HEK293T (cell line): ENCODE data around the gene CPA4.

Experiments used
- CTCF ChIA-PET: fragments of 350-600 bp; formaldehyde crosslinking; extraction: SDS; loops from one replicate; lab custom pipeline; 2021; ENCODE audit warnings: antibody characterized with exemption, inconsistent platforms; lab: Yijun Ruan, JAX
- POLR2A ChIA-PET: fragments of 350-600 bp; formaldehyde crosslinking; extraction: SDS; loops from one replicate; lab custom pipeline; 2020; ENCODE audit warnings: antibody characterized with exemption, inconsistent platforms; lab: Yijun Ruan, JAX
- DNase-seq: peaks from one replicate; pipeline ENCODE4 v3.0.0; 2012; ENCODE audit warnings: mixed read lengths; ENCODE audit errors: extremely low spot score
- ARNT ChIP-seq: fragments of 450-650 bp; IDR thresholded peaks from 2 replicates; pipeline ENCODE4 v1.6.1; 2017; ENCODE audit warnings: mild to moderate bottlenecking
- BHLHE40 ChIP-seq: fragments of 450-650 bp; IDR thresholded peaks from 2 replicates; pipeline ENCODE4 v1.6.1; 2016; ENCODE audit warnings: mild to moderate bottlenecking, moderate library complexity, borderline replicate concordance
- CTBP1 ChIP-seq: fragments of 450-650 bp; IDR thresholded peaks from 2 replicates; pipeline ENCODE4 v1.6.1; 2016; ENCODE audit warnings: borderline replicate concordance
- ELF4 ChIP-seq: fragments of 450-650 bp; IDR thresholded peaks from 2 replicates; pipeline ENCODE4 v1.6.1; 2017; ENCODE audit warnings: antibody characterized with exemption
- FOXA1 ChIP-seq: fragments of 450-650 bp; IDR thresholded peaks from 2 replicates; pipeline ENCODE4 v1.6.1; 2016; ENCODE audit warnings: mild to moderate bottlenecking
- FOXK2 ChIP-seq: fragments of 450-650 bp; IDR thresholded peaks from 2 replicates; pipeline ENCODE4 v1.6.1; 2016; ENCODE audit warnings: mild to moderate bottlenecking
- FOXM1 ChIP-seq: fragments of 450-650 bp; IDR thresholded peaks from 2 replicates; pipeline ENCODE4 v1.6.1; 2017; ENCODE audit warnings: mild to moderate bottlenecking, borderline replicate concordance
- HDGF ChIP-seq: fragments of 450-650 bp; IDR thresholded peaks from 2 replicates; pipeline ENCODE4 v1.6.1; 2017; ENCODE audit warnings: antibody characterized with exemption, borderline replicate concordance
- L3MBTL2 ChIP-seq: fragments of 450-650 bp; conservative IDR thresholded peaks from 2 replicates; pipeline ENCODE4 v1.6.1; 2016; ENCODE audit warnings: mild to moderate bottlenecking
- LEF1 ChIP-seq: fragments of 450-650 bp; IDR thresholded peaks from 2 replicates; pipeline ENCODE4 v1.6.1; 2017; ENCODE audit warnings: mild to moderate bottlenecking, borderline replicate concordance
- NFRKB ChIP-seq: fragments of 450-650 bp; IDR thresholded peaks from 2 replicates; pipeline ENCODE4 v1.6.1; 2016; ENCODE audit warnings: mild to moderate bottlenecking, moderate library complexity
- SP1 ChIP-seq: fragments of 450-650 bp; IDR thresholded peaks from 2 replicates; pipeline ENCODE4 v1.6.1; 2017
- SUZ12 ChIP-seq: fragments of 450-650 bp; IDR thresholded peaks from 2 replicates; pipeline ENCODE4 v1.6.1; 2016; ENCODE audit warnings: mild to moderate bottlenecking
- TARDBP ChIP-seq: fragments of 450-650 bp; IDR thresholded peaks from 2 replicates; pipeline ENCODE4 v1.6.1; 2016
- ZNF384 ChIP-seq: fragments of 450-650 bp; IDR thresholded peaks from 2 replicates; pipeline ENCODE4 v1.6.1; 2016
- TF ChIP-seq, protein P1 (sequence below): fragments of 450-650 bp; IDR thresholded peaks from 2 replicates; pipeline ENCODE4 v1.6.1; 2016

Gene CPA4

DNA sequence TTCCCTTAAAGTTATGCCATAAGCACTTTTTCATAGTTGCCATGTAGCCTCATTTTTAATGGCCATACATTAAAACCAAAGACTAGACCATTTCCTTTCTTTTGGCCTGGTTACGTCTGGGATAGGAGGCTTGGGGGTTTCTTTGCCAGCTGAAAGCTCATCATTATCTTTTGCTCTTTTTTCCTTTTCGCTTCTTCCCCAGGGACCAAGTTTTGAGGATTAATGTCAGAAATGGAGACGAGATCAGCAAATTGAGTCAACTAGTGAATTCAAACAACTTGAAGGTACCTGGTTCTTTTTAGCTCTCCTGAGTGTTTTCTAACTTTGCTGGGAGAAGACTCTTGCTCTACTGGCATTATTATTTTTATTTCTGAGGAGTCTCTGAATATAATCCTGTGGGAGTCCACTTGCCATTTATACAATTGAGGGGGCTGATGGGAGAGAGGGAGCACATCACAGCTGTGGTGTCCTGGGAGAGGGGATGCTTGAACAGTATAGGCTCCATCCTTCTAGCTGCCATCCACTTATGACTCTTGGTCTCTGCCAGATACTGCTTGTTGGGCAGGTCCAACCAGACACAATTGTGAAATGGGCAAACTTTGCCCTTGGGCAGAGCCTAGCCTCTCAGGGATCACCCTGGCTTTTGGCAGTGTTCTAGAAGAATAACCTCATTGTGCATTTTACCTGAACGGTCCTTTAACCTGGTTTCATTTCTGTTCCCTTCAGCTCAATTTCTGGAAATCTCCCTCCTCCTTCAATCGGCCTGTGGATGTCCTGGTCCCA is 5.8 kb downstream of the CPA4 start:
- TF ChIP-seq CTBP1 (no peak), L3MBTL2 (no peak), BHLHE40 (no peak), LEF1 (no peak), ELF4 (no peak), NFRKB (no peak), SUZ12 (no peak), FOXM1 (no peak), FOXA1 (no peak), ZNF384 (no peak), HDGF (no peak), FOXK2 (no peak), ARNT (no peak), TARDBP (no peak), SP1 (no peak)
- TF ChIP-seq, protein P1, sequence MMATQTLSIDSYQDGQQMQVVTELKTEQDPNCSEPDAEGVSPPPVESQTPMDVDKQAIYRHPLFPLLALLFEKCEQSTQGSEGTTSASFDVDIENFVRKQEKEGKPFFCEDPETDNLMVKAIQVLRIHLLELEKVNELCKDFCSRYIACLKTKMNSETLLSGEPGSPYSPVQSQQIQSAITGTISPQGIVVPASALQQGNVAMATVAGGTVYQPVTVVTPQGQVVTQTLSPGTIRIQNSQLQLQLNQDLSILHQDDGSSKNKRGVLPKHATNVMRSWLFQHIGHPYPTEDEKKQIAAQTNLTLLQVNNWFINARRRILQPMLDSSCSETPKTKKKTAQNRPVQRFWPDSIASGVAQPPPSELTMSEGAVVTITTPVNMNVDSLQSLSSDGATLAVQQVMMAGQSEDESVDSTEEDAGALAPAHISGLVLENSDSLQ: no peak
- ChIA-PET CTCF (no interaction called here), POLR2A (interaction anchor here (0.9 kb wide), 1 partner anchor 114 kb away, joined by 3 read pairs; no protein-coding TSS in a partner anchor)
- no peak for DNase-seq

DNA sequence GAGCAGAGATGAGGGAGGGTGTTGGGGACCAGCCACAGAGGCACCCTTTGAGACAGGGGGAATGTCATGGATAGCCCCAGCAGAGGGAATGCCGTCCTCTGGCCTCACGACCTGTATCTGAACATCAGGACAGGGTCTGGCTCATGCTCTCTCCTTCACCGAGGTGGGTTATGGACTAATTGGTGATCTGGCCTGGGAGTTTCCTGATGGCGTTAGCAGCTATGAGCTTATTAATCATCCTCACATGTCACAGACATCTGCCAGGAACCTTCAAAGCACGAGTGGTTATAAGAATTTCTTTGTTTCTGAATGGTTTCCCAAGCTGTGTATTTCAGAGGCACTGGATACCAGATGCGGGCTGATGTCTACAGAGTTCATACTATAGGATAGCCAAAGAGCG is 6.9 kb downstream of the CPA4 start:
- CTCF ChIA-PET: no interaction called here
- POLR2A ChIA-PET: no interaction called here
- DNase-seq: no peak
- no peak for TF ChIP-seq SUZ12
- TF ChIP-seq FOXA1: no peak
- TF ChIP-seq CTBP1: no peak
- no peak for TF ChIP-seq FOXM1
- TF ChIP-seq TARDBP: no peak
- TF ChIP-seq ARNT: no peak
- no peak for TF ChIP-seq ELF4
- no peak for TF ChIP-seq BHLHE40
- no peak for TF ChIP-seq LEF1
- no peak for TF ChIP-seq SP1
- TF ChIP-seq FOXK2: no peak
- TF ChIP-seq, protein P1: no peak
- TF ChIP-seq ZNF384: no peak
- TF ChIP-seq L3MBTL2: no peak
- TF ChIP-seq NFRKB: no peak

DNA sequence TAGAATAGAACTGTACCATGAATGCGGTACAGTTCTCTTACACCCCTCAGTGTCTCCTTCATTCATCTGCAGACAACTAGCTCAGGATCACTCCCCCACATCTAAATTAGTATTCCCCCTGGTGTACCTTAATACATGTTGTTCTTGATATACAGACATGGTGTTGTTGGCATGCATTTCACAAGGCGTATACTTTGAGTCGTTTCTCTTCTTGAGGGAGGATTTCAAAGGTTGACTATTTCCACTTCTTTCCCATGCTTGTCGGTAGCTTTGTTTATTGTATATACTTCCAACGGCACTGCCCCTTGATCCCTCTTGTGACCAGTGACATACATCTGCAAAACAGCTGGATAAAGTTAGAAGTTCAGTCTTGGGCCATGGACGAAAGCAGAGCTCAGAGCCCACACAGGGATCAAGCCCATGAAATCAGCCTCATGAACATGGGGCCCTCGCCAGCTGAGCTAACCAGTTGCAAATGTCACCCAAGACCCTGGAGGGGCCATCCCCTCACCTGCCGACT is 8.6 kb downstream of the CPA4 start:
- CTCF ChIA-PET: no interaction called here
- no peak for DNase-seq
- POLR2A ChIA-PET: no interaction called here
- TF ChIP-seq ELF4 (no peak), ZNF384 (no peak), ARNT (no peak), LEF1 (no peak), HDGF (no peak)

DNA sequence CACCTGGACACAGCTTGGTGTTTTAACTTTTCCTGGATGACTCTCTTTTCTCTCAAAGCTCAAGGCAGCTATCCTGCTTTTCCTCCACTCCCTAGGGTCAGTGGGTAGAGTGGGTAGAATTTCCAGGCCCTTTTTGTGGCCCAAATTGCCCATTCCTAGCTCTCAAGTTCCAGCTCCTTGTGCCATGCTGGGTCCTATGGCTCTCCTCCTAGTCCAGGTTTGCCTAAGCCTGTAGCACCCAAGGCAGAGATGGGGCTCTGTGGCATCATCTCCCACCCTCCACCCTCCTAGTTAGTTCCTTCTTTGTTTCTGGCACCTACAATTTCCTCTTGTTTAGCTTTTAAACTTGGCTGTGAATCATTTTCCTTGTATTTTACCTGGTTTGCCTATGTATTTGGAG is 9.7 kb downstream of the CPA4 start:
- ChIA-PET POLR2A (no interaction called here), CTCF (no interaction called here)
- TF ChIP-seq SUZ12: no peak
- DNase-seq: no peak

DNA sequence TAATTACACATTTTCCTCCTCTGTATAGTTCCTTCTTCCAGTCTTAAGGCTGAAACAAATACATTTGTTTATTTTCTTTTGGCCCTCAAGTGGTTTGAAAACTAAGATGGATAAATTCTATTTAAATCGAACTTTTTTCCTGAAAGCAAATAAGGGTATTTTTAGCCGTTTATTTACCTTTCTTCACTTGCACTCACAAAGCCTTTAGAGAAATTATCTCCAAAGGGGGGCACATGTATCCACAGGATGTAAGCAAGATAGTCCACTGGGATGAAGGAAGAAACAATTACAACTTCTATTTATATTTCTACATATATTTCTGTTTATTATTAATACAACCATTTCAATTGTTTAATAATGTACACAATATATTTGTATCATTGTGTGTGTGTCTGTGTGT is 10.2 kb downstream of the CPA4 start:
- DNase-seq: no peak
- ChIA-PET POLR2A (no interaction called here), CTCF (no interaction called here)
- TF ChIP-seq FOXM1 (no peak), ZNF384 (no peak), ELF4 (no peak), CTBP1 (no peak), L3MBTL2 (no peak), SP1 (no peak), BHLHE40 (no peak), TARDBP (no peak), FOXK2 (no peak), ARNT (no peak), SUZ12 (no peak), NFRKB (no peak), FOXA1 (no peak), HDGF (no peak), LEF1 (no peak)
- TF ChIP-seq, protein P1: no peak

DNA sequence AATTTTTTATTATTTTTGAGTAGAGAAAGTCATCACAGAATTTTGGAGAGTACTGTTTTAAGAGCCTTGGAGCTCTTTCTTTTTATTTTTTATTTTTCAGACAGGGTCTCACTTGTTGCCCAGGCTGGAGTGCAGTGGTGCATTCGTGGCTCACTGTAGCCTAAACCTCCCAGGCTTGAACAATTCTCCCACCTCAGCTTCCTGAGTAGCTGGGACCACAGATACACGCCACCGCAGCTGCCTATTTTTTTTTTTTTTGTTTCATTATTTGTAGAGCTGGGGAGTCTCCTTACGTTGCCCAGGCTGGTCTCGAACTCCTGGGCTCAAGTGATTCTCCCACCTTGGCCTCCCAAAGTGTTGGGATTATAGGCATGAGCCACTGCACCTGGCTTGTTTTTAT is 10.6 kb downstream of the CPA4 start:
- TF ChIP-seq, protein P1: no peak
- ChIA-PET CTCF (no interaction called here), POLR2A (no interaction called here)
- no peak for DNase-seq
